GM18867 (cell line): Measurements from ENCODE around the gene FIGN.

ENCODE experiments used
- ATAC-seq: cut with Tn5 transposase; IDR thresholded peaks from one replicate; pipeline ENCODE4 v1.9.1; 2021; ENCODE audit warnings: mild to moderate bottlenecking, moderate library complexity; ENCODE audit not compliant: unreplicated experiment

FIGN gene

GRCh38 chr2:163735685-163736432 is at the start of gene FIGN:
Gene FIGN (minus strand): TSS chr2:163736008. CDS start chr2:163734927, 1,081 bp downstream.
- no peak for ATAC-seq

GRCh38 chr2:163785162-163785561 is 49.4 kb upstream of the FIGN start:
- no peak for ATAC-seq

- no peak for ATAC-seq
Measured at GRCh38 chr2:163779970-163780597, 44.3 kb upstream of the FIGN start.

GRCh38 chr2:163778045-163778781 is 42.4 kb upstream of the FIGN start:
- no peak for ATAC-seq

GRCh38 chr2:163775304-163775703 is 39.5 kb upstream of the FIGN start:
- ATAC-seq, result no peak

- ATAC-seq, result no peak
Measured at GRCh38 chr2:163774862-163775261, 39.1 kb upstream of the FIGN start.

- ATAC-seq, result no peak
Measured at GRCh38 chr2:163773276-163773675, 37.5 kb upstream of the FIGN start.

- no peak for ATAC-seq
Measured at GRCh38 chr2:163771596-163771995, 35.8 kb upstream of the FIGN start.

- ATAC-seq, result no peak
Measured at GRCh38 chr2:163768881-163769695, 33.3 kb upstream of the FIGN start.

GRCh38 chr2:163767097-163767496 is 31.3 kb upstream of the FIGN start:
- no peak for ATAC-seq

- no peak for ATAC-seq
Measured at GRCh38 chr2:163764566-163764965, 28.8 kb upstream of the FIGN start.

GRCh38 chr2:163759013-163759412 is 23.2 kb upstream of the FIGN start:
- no peak for ATAC-seq

GRCh38 chr2:163757814-163758213 is 22.0 kb upstream of the FIGN start:
- ATAC-seq, result no peak

- ATAC-seq, result no peak
Measured at GRCh38 chr2:163756588-163756987, 20.8 kb upstream of the FIGN start.

GRCh38 chr2:163755366-163755765 is 19.6 kb upstream of the FIGN start:
- ATAC-seq, result no peak

GRCh38 chr2:163753726-163754125 is 17.9 kb upstream of the FIGN start:
- ATAC-seq, result no peak

- ATAC-seq, result no peak
Measured at GRCh38 chr2:163752267-163752666, 16.5 kb upstream of the FIGN start.

GRCh38 chr2:163751696-163752095 is 15.9 kb upstream of the FIGN start:
- no peak for ATAC-seq

- ATAC-seq, result no peak
Measured at GRCh38 chr2:163748420-163748819, 12.6 kb upstream of the FIGN start.

- no peak for ATAC-seq
Measured at GRCh38 chr2:163741435-163741834, 5.6 kb upstream of the FIGN start.

- no peak for ATAC-seq
Measured at GRCh38 chr2:163737563-163737962, 1.8 kb upstream of the FIGN start.
